DMS53 (cell line): ENCODE measurements around the gene CXCL16.
"Not testable (repeated sequence)": the region's sequence is repeated elsewhere in the genome, so short reads cannot be mapped to it uniquely, and the experiment has no call there.

Experiments used
- DNase-seq: peaks from one replicate; lab custom pipeline; 2025; lab: John Stamatoyannopoulos, UW

CXCL16 gene

DNA sequence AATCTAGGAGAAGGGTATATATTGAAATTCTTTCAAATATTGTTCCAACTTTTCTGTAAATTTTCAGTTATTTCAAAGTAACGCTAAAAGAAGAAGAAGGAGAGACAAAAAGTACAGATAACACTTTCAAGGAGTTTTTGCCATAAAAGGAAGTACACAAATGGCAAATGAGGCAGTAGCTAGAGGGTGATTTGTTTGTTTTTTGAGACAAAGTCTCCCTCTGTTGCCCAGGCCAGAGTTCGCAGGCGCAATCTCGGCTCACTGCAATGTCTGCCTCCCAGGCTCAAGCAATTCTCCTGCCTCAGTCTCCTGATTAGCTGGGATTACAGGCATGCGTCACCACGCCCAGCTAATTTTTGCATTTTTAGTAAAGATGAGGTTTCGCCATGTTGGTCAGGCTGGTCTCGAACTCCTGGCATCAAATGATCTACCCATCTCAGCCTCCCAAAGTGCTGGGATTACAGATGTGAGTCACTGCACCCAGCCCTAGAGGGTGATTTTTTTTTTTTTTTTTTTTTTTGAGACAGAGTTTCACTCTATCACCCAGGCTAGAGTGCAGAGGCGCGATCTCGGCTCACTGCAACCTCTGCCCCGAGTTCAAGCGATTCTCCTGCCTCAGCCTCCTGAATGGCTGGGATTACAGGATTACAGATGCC, 40.2 kb downstream of the CXCL16 start:
- DNase-seq = not testable (repeated sequence)

DNA sequence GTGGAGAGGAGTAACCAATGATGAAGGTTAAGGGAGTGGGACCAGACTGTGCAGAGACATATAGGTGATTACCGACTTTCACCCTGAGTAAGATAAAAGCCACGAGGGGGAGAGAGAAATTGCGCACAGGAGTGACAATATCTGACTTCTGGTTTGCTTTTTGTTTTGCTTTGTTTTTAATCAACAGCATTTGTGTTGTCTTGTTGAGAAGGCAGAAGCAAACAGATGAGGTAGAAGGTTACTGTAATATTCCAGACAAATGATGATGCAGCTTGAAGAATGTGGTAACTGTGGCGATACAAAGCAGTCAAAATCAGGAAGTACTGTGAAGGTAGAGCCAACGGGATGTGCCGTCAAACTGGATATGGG, 43.3 kb downstream of the CXCL16 start:
- no peak for DNase-seq

DNA sequence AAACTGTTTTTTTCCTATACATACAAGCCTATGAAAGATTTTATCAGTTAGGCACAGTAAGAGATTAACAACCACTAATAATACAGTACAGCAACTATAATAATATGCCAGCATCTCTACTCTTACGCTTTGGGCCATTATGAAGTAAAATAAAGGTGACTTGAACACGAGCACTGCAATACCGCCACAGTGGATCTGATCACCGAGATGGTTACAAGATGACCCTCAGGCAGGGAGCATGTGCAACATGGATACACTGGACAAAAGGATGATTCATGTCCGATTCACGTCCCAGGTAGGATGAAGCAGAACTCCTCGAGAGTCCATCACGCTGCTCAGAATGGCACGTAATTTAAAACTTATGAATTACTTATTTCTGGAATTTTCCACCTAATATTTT, 46.3 kb downstream of the CXCL16 start:
- no peak for DNase-seq

DNA sequence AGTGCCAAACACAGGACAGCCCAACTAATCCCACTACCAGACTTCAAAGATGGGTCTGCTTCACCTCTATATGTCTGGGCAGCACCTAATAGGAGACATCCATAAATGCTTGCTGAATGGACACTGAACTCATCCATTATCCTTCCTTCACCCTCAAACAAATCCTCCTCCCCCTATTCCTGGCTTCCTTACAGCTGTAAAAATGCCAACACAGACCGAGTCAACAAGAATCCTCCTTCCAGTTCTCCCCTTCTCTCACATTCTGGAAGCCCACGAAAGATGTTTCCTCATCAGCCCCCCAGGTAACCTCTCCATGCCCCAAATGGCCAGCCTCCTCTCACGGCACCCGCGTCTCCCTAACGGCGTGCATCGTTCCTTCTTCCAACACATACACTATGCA, 48.0 kb downstream of the CXCL16 start:
- DNase-seq = no peak

- DNase-seq = no peak
These were observed 49.0 kb downstream of the CXCL16 start for GRCh38 chr17:4690745-4691144.

DNA sequence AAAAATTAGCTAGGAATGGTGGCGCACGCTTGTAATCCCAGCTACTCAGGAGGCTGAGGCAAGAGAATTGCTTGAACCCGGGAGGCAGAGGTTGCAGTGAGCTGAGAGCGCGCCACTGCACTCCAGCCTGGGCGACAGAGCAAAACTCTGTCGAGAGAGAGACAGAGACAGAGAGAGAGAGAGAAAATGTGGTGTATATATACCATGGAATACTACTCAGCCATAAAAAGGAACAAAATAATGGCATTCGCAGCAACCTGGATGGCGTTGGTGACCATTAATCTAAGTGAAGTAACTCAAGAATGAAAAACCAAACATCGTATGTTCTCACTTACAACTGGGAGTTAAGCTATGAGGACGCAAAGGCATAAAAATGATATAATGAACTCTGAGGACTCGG, 49.9 kb downstream of the CXCL16 start:
- not testable (repeated sequence) for DNase-seq

GRCh38 chr17:4683739-4684138, 56.0 kb downstream of the CXCL16 start:
- not testable (repeated sequence) for DNase-seq
